GM21367 (cell line): Measurements from ENCODE around the gene WWTR1.

Experiments used
- ATAC-seq: cut with Tn5 transposase; IDR thresholded peaks from one replicate; pipeline ENCODE4 v1.9.1; 2021; ENCODE audit not compliant: unreplicated experiment

WWTR1 gene

DNA sequence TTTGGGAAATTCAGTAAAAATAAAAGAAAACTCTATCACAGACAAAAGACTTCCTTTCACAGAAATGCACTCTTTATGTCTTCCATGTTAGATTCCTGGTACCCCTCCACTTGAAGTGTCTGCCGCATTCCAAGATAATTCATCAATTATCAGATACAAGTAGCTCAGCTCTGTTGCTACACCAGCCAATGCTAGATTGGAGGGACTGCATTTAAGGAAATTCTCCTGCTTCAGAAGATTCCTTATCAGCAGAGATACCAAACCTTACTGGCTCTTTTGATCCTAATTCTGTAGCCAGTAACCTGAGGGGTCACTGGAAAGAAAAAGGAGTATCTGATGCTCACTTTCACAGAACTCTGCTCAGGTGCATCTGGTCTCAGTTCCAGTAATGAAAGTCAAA, 119.5 kb downstream of the WWTR1 start:
- ATAC-seq: no peak

DNA sequence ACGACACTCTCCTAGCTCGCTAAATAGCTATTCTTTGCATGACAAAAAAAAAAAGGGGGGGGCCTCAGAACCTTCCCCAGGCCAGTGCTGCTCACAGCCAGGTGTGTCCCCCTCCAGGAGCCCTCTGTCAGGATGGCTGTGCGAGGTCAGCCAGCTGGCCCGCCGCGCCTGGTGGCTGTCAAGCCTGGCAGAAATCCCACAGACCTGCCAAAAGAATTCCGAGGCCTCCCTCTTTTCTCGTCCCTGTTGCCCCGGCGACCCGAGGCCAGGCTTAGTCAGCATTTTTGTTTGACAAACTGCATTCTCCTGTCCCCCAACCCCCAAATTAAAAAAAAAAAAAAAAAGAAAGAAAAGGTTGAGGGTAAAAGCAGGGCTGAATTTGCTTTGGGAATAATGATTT, 121.4 kb downstream of the WWTR1 start:
- ATAC-seq: no peak

GRCh38 chr3:149535333-149535685, 122.5 kb downstream of the WWTR1 start:
- ATAC-seq: no peak

- no peak for ATAC-seq
These were observed 123.0 kb downstream of the WWTR1 start for GRCh38 chr3:149534671-149535332.

DNA sequence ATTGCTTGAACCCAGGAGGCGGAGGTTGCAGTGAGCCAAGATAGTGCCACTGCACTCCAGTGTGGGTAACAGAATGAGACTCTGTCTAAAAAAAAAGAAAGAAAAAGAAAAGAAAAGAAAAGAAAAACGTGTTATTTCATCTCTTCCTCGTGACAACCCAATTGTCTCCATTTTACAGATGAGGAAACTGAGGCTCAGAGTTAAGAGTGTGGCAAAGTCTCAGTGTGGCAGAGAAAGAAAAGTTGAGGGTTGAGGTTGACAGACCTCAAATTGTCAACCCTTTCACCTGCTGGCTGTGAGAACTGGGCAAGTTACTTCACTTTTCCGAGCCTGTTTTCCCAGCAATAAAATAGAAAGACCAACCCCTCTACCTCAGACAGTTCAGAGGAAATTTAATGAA, 123.7 kb downstream of the WWTR1 start:
- ATAC-seq: no peak

GRCh38 chr3:149532489-149533180, 125.2 kb downstream of the WWTR1 start:
- ATAC-seq: no peak

DNA sequence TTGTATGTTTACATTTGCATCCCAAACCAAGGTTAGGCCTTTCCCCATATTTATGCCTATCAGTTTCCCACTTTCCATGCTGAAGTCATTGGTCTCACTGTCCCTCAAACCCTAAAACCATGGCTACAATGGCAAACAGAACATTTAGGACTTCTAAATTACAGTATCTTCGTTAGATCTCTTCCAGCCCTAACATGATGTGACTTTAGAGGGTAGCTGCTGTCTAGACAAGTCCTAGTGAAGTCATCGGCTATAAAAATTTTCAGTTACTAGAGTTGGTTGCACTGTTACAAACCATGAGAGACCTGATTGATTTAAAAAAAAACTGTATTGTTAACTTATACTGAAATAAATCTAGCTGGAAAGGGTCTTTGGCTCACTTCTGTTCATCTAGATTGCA, 128.7 kb downstream of the WWTR1 start:
- no peak for ATAC-seq

DNA sequence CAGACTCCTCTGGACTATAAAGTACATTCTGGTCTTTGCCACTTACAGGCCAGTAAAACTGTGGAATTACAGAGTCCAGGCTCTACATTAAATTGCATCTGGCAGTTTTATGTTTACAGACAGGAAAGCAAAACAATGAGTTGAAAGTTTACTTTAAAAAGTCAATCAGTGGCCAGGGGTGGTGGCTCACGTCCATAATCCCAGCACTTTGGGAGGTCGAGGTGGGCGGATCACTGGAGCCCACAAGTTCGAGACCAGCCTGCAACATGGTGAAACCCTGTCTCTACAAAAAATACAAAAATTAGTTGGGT, 129.5 kb downstream of the WWTR1 start:
- ATAC-seq: no peak

DNA sequence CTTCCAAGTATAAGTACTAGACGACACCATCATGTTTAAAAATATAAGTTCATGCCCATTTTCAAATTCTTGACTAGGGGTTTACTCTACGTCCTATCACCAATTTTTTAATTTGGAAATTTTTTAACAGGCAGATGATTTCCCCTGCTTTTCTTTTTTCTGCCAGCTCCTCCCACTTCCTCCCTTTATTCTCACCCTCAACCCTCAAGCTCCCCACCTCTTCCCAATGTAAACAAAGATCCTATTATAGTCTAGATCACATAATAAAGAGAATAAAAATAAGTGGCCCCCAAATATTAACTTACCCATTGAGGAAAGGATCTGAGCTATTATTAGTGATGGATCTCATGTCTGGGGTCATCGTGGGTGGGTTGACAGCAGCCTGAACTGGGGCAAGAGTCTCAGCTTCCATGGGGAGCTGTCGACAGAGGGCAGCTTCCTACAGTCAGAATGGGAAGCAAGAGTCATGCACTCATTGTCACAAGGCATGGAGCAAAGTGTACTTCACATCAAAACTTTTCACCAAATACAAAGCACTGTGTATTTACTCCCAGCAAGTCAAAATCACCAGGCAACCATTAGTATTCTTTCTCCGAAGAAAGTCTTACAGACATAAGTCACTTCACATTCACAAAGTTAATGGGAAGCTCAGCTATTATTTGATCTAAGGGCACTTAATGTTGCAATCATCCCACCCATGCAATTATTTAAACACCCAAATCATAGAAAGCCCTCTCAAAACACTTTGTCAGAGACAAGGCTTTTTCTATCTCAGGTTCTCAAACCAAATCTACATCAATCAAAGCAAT, 130.1 kb downstream of the WWTR1 start:
- ATAC-seq: no peak

- ATAC-seq: no peak
These were observed 134.1 kb downstream of the WWTR1 start for GRCh38 chr3:149523512-149524299.

GRCh38 chr3:149519912-149520311, 137.9 kb downstream of the WWTR1 start:
- ATAC-seq: no peak

- no peak for ATAC-seq
These were observed 140.9 kb downstream of the WWTR1 start for GRCh38 chr3:149516920-149517319.

GRCh38 chr3:149515249-149515648, 142.6 kb downstream of the WWTR1 start:
- ATAC-seq: no peak

DNA sequence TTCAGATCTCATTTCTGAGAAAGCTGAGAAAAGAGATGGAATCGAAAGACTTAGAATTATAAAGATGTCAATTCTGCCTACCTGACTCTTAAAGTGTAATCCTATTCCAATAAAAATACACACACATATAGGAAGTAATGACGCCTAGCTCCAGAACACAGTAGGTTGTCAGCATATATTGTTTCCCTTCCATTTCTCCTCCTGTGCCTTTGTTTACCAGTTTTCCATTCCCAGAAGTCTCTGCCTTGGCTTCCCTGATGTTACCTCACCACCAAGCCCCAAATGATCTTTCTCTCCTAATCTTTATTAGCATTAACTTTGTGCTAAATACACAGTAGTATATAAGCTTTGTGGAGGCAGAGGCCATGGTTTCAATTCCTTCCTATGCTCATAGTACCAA, 143.4 kb downstream of the WWTR1 start:
- ATAC-seq: no peak

- peak; percentile 77 for ATAC-seq
These were observed 145.6 kb downstream of the WWTR1 start for GRCh38 chr3:149512073-149512782.

- no peak for ATAC-seq
These were observed 146.7 kb downstream of the WWTR1 start for GRCh38 chr3:149511040-149511626.

DNA sequence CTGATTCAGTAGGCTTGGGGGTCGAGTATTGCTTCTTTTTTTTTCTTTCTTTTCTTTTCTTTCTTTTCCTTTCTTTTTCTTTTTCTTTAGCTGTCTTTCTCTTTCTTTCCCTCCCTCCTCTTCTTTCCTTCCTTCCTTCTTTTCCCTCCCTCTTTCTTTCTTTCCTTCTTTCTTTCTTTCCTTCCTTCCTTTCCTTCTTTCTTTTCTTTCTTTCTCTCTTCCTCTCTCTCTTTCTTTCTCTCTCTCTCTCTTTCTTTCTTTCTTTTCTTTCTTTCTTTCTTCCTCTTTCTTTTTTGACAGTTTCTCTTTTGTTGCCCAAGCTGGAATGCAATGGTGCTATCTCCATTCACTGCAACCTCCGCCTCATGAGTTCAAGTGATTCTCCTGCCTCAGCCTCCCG, 147.3 kb downstream of the WWTR1 start:
- ATAC-seq: no peak

DNA sequence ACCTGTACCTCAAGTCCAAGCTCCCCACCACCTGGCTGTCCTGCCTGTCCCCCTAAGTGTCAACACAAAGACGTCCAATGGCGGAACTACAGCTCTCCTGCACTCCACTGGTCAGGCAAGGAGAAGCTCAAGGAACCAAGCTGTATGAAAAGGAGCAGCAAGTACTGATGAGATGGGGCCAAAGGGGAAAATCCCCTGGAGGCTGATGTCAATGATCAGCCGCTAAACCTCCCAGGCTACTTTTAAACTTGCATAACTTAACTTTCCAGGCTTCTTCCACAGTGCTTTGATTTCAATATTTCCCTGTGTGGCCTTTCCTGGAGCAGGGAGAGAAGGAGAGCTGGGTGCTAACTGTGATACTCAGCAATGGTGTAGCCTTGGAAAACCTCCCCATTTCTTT, 148.3 kb downstream of the WWTR1 start:
- no peak for ATAC-seq

GRCh38 chr3:149507491-149508324, 150.1 kb downstream of the WWTR1 start:
- no peak for ATAC-seq

DNA sequence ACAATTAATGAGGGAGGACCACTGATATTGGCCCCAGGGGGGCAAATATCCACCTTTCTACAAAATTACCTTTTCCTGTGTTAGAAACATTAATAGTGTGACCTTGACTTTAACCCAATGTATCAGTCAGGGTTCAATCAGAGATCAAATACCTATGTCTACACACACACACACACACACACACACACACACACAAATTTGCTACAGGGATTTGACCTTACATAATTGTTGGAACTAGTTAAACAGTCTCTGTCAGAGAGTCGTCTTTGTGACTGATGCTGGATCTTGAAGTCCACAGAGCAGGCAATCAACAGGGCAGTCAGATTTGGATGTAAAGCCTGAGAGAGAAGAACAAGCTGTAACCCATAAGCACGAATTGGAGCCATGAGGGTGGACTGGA, 150.9 kb downstream of the WWTR1 start:
- no peak for ATAC-seq
